HL-60 (cell line): ENCODE data around the gene SERTAD3.

ENCODE experiments used
- DNase-seq, 2 experiments: peaks; one replicate each; pipeline ENCODE4 v3.0.0-alpha.2; 2010 to 2020; ENCODE audit warnings: low read depth in 1 of 2, low spot score in 1 of 2
- H3K27ac ChIP-seq: fragments of 250-450 bp; sonication (Bioruptor Pico); replicated peaks from 2 replicates; pipeline ENCODE4 v1.5.1; 2020; ENCODE audit warnings: mild to moderate bottlenecking, moderate library complexity
- H3K27me3 ChIP-seq: fragments of 250-450 bp; sonication (Bioruptor Pico); 2 replicates; pipeline ENCODE4 v1.5.1; 2021; ENCODE audit warnings: mild to moderate bottlenecking, moderate library complexity; ENCODE audit not compliant: insufficient read depth, poor library complexity, severe bottlenecking
- H3K4me3 ChIP-seq: replicated peaks from 2 replicates; pipeline ENCODE4 v1.5.1; 2011; ENCODE audit warnings: mild to moderate bottlenecking, control low read depth, low read length; ENCODE audit not compliant: insufficient read depth
- CTCF ChIP-seq: IDR thresholded peaks from one replicate; pipeline ENCODE4 v1.5.1; 2011; ENCODE audit warnings: low read length, control low read depth, inconsistent platforms; ENCODE audit not compliant: insufficient read depth
- GABPA ChIP-seq: IDR thresholded peaks from 2 replicates; pipeline ENCODE4 v1.6.1; 2012; ENCODE audit warnings: low read depth
- POLR2AphosphoS5 ChIP-seq: IDR thresholded peaks from 2 replicates; pipeline ENCODE4 v1.6.1; 2012; ENCODE audit warnings: low read depth
- REST ChIP-seq: IDR thresholded peaks from 2 replicates; pipeline ENCODE4 v1.6.1; 2012; ENCODE audit warnings: low read depth; ENCODE audit not compliant: insufficient replicate concordance
- SPI1 ChIP-seq: IDR thresholded peaks from 2 replicates; pipeline ENCODE4 v1.6.1; 2012; ENCODE audit warnings: low read depth, mild to moderate bottlenecking, borderline replicate concordance

Gene SERTAD3

GRCh38 chr19:40425450-40426287, 18.5 kb downstream of the SERTAD3 start, which contains the start of gene SERTAD1:
SERTAD1 (minus strand) TSS chr19:40425992; CDS start chr19:40423546, 2,446 bp downstream.
- Histone ChIP-seq H3K4me3 (peak within 1 kb of the TSS; percentile 79), H3K27ac (peak within 1 kb of the TSS; percentile 74), H3K27me3 (no peaks in the 10 kb centered on the region)
- DNase-seq = peak; percentile 97 to 100
- peak; percentile 28 for TF ChIP-seq CTCF
- peak; percentile 26; the same call in 1 of the 2 replicates for TF ChIP-seq GABPA
- TF ChIP-seq REST = no peak
- TF ChIP-seq SPI1 = no peak
- peak; percentile 29; the same call in 1 of the 2 replicates for TF ChIP-seq POLR2AphosphoS5

GRCh38 chr19:40424637-40425449, 19.3 kb downstream of the SERTAD3 start:
- peak overlapping the region; percentile 79 for H3K4me3 ChIP-seq
- TF ChIP-seq CTCF (no peak), POLR2AphosphoS5 (no peak), REST (no peak), SPI1 (no peak), GABPA (no peak)
- no peaks in the 10 kb centered on the region for H3K27me3 ChIP-seq
- peak overlapping the region; percentile 74 for H3K27ac ChIP-seq
- DNase-seq = no peak

DNA sequence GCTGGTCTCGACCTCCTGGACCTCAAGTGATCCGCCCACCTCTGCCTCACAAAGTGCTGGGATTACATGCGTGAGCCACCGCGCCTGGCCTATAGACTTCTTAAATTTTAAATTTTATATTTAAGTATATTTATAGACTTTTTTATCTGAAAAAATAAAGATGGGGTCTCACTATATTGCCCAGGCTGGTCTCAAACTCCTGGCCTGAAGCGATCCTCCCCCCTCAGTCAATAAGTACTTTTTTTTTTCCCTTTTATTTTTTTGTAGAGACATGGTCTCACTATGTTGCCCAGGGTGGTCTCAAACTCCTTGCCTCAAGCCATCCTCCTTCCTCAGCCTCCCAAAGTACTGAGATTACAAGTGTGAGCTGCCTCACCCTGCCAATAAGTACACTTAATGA, 20.2 kb downstream of the SERTAD3 start:
- Histone ChIP-seq H3K27me3 (no peaks in the 10 kb centered on the region), H3K27ac (no peak overlapping the region), H3K4me3 (no peak overlapping the region)
- TF ChIP-seq SPI1 (no peak), GABPA (no peak), CTCF (no peak), POLR2AphosphoS5 (no peak)
- no peak for DNase-seq
